Nephron (organoid): Measurements from ENCODE around the gene ESYT2.

ENCODE experiments used
- H3K27ac Mint-ChIP-seq, 3 experiments: 2 replicates each; pipeline ENCODE4 v1.8.0; 2020; ENCODE audit warnings: mixed read lengths in 3 of 3, mild to moderate bottlenecking in 2 of 3, moderate library complexity in 1 of 3
- H3K27me3 Mint-ChIP-seq: 2 replicates; pipeline ENCODE4 v1.8.0; 2021; ENCODE audit warnings: low read depth, mild to moderate bottlenecking, moderate library complexity, mixed read lengths
- H3K36me3 Mint-ChIP-seq: 2 replicates; pipeline ENCODE4 v1.8.0; 2020; ENCODE audit warnings: low read depth, mixed read lengths
- H3K4me1 Mint-ChIP-seq: 2 replicates; pipeline ENCODE4 v1.8.0; 2020; ENCODE audit warnings: mixed read lengths
- H3K4me3 Mint-ChIP-seq, 3 experiments: 2 replicates each; pipeline ENCODE4 v1.8.0; 2020; ENCODE audit warnings: mild to moderate bottlenecking in 3 of 3, mixed read lengths in 3 of 3, moderate library complexity in 2 of 3
- H3K9me3 Mint-ChIP-seq: 2 replicates; pipeline ENCODE4 v1.8.0; 2020; ENCODE audit warnings: mixed read lengths
- TF ChIP-seq, protein P1 (sequence below), 3 experiments: fragments of 200-600 bp; sonication (generic); IDR thresholded peaks; one replicate each; pipeline ENCODE4 v1.5.0; 2021; ENCODE audit warnings: antibody characterized with exemption in 3 of 3; ENCODE audit not compliant: unreplicated experiment in 3 of 3

ESYT2 gene

DNA sequence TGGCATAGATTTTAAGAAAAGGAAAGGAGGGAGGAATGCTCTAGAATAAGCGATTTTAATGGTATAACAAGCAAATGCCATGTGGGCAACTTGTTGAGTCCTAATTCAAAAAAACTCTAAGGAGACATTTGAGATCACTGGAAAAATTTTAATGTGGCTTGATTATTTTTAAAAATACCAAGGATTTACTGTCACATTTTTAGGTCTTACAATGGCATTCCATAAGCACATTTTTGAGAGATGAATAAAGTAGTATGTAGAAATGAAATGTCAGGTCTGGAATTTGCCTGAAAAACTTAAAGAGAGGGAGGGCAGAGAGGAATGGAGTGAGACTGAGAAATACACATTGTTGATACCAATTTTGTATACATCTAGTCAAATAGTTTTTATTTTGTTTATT is 145.0 kb downstream of the ESYT2 start:
- Mint-ChIP-seq H3K27ac (no peak overlapping the region), H3K4me1 (no peaks in the 10 kb centered on the region), H3K36me3 (peaks cover 30% of the 10 kb centered on the region), H3K4me3 (no peak overlapping the region), H3K27me3 (no peaks in the 10 kb centered on the region), H3K9me3 (no peaks in the 10 kb centered on the region)
- TF ChIP-seq, protein P1, sequence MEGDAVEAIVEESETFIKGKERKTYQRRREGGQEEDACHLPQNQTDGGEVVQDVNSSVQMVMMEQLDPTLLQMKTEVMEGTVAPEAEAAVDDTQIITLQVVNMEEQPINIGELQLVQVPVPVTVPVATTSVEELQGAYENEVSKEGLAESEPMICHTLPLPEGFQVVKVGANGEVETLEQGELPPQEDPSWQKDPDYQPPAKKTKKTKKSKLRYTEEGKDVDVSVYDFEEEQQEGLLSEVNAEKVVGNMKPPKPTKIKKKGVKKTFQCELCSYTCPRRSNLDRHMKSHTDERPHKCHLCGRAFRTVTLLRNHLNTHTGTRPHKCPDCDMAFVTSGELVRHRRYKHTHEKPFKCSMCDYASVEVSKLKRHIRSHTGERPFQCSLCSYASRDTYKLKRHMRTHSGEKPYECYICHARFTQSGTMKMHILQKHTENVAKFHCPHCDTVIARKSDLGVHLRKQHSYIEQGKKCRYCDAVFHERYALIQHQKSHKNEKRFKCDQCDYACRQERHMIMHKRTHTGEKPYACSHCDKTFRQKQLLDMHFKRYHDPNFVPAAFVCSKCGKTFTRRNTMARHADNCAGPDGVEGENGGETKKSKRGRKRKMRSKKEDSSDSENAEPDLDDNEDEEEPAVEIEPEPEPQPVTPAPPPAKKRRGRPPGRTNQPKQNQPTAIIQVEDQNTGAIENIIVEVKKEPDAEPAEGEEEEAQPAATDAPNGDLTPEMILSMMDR (IDR thresholded peaks at IDR 0.05; ENCODE audit: unreplicated experiment in 3 of 3): no peak

DNA sequence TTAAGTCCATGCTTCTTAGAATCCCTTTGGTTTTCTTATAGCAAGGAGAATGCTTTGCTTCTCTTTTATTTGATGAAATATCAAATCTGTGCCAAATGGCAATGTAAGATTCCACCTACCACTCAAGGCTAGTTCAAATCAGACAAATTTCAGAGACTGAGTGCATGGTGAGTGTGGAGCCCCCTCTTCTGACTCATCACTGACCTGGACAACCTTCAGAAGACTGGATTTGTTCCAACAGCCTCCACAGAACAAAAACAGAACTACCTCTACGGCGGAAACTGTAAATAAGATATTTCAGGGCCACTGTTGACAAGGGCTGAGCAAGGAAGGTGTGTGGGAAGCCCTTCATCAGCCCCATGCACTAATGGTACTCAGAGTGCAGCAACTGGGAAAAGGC is 145.8 kb downstream of the ESYT2 start:
- TF ChIP-seq, protein P1 (IDR thresholded peaks at IDR 0.05; ENCODE audit: unreplicated experiment in 3 of 3): no peak
- Mint-ChIP-seq H3K9me3 (no peaks in the 10 kb centered on the region), H3K4me1 (no peaks in the 10 kb centered on the region), H3K36me3 (peaks cover 25% of the 10 kb centered on the region), H3K27ac (no peak overlapping the region), H3K4me3 (no peak overlapping the region), H3K27me3 (no peaks in the 10 kb centered on the region)

DNA sequence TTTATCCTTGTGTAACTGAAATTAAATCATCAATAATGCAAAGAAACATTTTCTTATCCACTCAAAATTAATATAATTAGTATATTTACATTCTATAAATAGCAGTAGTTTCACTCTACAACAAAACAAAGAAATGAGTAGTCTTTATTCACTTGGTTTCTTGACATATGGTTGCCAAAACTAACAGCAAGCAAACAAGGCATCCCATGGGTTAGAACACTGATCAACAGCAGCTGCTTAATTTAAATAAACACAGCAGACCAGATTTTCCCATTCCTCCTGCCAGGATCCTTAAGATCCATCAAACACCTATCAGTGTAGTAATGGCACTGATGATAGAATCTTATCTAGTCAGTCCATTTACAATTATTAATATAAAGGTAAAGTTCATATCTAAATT is 146.9 kb downstream of the ESYT2 start:
- no peaks in the 10 kb centered on the region for H3K27me3 Mint-ChIP-seq
- TF ChIP-seq, protein P1 (IDR thresholded peaks at IDR 0.05; ENCODE audit: unreplicated experiment in 3 of 3): no peak
- H3K4me3 Mint-ChIP-seq: no peak overlapping the region
- H3K9me3 Mint-ChIP-seq: no peaks in the 10 kb centered on the region
- no peak overlapping the region for H3K27ac Mint-ChIP-seq
- peaks cover 17% of the 10 kb centered on the region for H3K36me3 Mint-ChIP-seq
- H3K4me1 Mint-ChIP-seq: no peaks in the 10 kb centered on the region
